ENCODE data around the gene CRABP2.
A peak's percentile ranks its signal among the peaks of the same experiment; 100 is the strongest.

The CRABP2 gene

DNA sequence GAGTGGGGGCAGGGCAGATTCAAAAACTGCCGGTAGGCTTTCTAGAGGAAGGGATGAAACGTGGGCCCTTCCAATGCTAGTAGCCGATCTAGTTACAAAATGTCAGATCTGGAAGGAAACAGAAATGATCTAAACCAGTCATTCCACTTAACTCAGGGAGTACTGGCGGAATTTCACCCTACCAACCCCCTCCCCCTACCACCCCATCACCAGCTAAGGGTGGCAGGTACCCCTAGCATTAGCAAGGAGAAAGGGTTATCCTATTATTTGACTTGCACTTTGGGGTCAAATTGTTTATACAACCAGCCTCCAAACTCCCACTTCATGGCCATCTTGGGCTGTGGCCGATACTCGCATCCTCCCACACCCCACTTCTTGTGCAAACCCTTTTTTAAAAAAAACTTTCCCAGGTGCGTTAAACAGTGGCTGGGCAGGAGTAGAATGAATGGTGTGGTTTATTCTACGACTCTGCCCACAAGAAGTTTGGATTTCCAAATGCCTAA is 36.1 kb upstream of the CRABP2 start:
- no peak for DNase-seq

DNA sequence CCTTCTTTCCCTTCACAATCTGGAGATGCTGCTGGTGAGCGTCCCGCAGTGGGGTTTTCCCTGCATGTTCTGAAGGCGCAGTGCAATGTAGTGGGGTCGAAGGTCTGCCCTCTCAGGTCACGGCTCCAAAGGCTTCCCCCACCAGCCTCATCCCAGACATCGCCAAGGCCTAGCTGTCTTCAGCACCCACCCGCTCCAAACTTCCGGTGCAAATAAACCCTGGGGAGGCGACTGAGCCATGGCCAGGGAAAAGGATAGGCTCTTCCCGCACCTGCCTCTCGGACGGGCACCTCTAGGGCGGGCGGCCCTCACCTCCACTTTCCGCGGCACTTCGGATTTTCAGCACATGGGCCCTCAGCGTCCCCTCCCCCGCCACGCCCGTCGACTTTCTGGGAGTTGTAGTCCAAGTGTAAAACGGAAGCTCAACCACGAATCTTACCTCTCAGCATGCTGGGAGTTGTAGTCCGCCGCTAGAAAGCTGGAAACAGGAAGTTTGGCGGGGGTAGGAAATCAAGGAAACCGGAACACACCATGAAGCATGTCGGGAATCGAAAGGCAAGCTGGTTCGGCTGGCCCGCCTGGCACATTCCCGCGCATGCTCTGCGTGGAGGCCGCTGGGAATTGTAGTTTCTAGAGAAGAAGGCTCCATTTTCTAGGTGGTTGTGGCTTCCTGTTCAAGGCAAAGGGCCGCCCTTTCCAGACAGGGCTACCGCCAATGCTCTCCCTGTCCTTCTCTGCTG is 35.5 kb upstream of the CRABP2 start, which contains the start of gene MRPL24:
TSS of gene MRPL24 (minus strand) at position 348 of the 740 bp plus-strand sequence. CDS start 2,384 bp downstream, outside the sequence.
- DNase-seq = peak; percentile 100

DNA sequence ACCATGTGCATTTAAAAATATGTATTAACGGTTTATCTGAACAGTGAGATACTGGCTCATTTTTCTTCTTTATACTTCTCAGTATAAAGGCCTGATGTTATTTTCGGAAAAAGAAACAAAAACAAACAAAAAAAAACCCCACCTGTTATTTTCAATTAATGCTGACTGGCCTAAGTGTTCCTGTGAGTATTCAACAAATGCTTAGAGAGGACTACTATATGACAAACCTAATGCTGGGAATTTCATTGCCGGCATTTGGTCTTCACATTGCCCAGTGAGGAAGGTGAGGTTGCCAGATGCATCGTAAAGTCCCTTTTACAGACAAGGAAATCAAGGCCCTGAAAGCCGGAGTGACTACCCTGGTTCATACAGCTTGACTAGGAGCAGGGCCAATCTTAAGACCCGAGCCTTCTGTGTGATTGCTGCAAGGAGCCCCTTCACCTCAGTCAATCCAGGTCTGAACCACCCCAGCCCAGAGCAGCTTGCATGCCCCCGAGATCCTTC is 34.9 kb upstream of the CRABP2 start:
- DNase-seq = no peak

- DNase-seq = no peak
Observed at GRCh38 chr1:156738916-156739315, 33.5 kb upstream of the CRABP2 start.

- DNase-seq = no peak
Observed at GRCh38 chr1:156738407-156738806, 33.0 kb upstream of the CRABP2 start.

- no peak for DNase-seq
Observed at GRCh38 chr1:156733989-156734584, 28.7 kb upstream of the CRABP2 start.

DNA sequence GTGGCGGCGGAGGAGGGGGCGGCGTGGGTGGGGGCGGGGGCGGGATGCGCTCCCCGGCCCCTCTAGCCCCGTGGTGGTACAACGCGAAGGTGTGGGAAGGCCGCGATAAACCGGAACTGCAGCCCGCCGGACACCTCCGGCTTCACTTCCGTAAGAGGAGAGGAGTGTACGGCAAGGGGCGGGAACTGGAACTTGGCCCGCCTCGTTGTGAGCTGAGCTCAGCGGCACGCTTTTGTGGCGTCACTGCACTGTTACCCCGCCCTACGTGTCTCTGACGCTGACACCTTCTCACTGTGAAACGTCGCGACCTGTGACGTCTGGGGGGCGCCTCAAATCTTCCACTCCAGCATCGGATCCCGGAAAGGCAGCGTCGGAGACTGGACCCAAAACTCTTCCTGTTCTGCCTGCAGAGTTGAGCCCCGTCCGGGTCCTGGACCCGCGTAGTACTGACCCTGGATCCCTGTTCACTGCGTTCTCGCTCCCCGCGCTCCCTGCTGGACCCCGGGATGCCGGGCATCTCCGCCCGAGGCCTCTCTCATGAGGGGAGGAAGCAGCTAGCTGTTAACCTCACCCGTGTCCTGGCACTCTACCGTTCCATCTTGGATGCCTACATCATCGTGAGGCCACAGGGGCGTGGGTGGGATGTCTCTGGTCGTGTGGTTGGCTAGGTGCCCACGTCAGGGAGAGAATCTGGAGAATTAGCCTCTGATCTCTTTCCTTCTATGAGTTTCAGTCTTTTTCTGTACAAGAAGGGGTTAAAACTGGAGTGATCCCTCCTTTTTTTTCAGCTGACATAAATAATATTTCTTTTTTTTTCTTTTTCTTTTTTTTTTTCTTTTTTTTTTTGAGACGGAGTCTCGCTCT is 23.4 kb upstream of the CRABP2 start, which contains the start of gene ISG20L2:
TSS of gene ISG20L2 (minus strand) at position 168 of the 864 bp plus-strand sequence. CDS start 1,114 bp downstream, outside the sequence.
- DNase-seq = peak; percentile 91

- peak; percentile 71 for DNase-seq
Observed at GRCh38 chr1:156727926-156728598, 22.7 kb upstream of the CRABP2 start, which contains the start of gene METTL25B. Gene METTL25B, plus strand, starts transcription at chr1:156728469. Its CDS starts 636 bp downstream, at chr1:156729105.

DNA sequence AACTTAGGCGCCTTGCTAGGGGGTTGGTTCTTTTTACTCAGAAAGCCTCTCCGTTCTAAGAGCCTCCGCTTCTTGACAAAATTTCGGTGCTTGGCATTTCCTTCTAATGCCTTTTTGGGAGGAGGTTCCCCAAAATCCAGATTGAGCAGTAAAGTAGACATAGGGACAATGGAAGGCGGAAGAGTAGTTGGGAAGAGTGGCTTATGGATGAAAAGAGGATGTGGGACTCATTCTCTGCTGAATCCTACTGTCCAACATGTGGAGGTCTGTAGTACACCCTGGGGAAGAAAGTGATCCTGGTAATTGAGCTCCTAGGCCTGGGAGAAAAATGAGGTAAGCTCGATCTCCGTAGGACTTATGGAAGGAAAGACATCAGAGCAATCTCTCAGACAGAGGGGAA is 22.1 kb upstream of the CRABP2 start:
- DNase-seq = no peak

DNA sequence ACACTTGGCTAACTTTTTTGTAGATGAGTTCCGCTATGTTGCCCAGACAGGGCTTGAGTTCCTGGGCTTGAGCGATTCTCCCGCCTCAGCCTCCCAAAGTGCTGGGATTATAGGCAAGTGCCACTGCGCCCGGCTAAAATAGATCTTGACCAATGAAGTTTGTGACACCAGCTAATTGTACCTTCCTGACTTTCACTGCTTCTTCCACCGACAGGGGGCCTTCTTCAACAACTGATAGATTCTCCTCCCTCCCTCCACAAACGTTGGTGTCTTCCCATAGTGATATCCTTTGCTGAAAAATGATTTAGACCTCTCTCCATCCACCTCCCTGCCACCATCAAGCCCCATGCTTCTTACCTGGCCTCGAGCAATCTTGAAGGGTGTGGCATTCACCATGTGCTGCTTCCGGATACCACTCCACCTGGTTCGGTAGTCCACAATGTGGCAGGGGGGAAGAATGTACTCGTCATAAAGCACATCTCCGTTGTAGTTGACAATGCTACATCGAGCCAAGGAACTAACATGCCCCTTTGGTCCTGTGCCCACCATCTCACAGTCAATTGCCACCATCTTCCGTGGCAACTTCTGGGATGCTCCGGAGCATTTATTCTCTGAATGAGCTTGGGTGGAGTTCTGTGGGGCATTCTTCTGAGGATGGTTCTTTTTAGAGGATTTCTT is 21.3 kb upstream of the CRABP2 start:
- DNase-seq = no peak

DNA sequence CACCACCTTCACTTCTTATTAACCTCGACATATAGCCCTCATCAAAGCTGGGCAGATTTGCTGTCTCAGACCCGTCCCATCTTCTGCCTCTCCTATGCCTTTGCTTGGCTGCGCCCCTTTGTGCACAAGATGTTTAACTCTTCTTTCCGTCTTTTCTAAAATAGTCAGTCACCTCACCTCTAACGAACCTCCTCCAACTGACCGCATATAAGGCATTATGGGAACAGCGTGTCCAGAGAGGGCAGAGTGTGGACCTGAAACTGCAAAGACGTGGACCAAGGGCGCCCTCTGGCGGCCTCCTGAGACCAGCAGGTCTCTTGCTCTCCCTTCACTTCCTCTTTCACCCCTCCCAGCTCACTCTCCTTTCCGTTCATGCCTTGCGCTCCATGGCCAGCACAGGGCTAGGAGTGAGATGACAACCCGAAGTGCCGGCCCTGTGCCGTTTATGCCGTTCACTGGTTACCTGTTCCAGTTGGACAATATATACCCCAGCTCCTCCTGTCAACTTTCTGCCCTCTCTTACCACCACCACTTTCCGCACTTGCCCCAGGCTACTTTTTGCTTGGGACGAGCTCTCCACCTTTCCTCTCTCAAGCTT is 20.4 kb upstream of the CRABP2 start:
- DNase-seq = peak; percentile 59

DNA sequence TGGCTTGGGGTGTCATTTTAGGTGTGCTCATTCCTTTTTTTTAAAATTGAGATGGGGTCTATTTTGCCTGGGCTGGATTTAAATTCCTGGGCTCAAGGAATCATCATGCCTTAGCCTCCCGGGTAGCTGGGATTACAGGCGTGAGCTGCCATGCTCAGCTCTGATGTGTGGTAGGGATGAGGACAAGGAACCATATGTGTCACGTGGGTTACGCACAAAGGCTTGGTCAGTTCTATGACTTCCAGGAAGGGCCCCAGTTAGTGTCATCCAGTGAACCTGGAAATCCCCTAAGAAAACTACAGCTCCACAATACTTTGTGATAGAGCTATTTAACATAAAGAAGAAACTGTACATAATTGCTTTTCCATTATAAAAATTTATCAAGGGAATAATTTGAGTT is 16.2 kb upstream of the CRABP2 start:
- DNase-seq = no peak

GRCh38 chr1:156721131-156721530 is 15.7 kb upstream of the CRABP2 start:
- DNase-seq = no peak

DNA sequence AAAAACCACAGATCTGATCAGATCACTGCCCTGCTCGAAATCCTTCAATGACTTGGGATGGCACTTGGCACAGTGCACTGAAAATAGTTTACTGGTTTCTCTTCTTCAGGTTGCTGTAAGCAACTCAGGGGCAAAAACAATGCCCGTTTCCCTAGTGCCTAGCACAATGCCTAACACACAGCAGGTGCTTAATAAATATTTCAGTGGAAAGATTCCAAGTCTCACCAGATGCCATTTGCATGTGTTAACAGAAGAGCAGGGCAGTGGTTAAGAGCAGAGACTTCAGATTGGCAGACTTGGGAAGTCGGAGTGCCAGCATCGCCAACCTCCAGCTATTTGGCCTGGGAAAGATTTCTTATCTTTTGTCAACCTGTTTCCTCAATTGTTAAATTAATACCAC is 12.0 kb upstream of the CRABP2 start:
- no peak for DNase-seq

DNA sequence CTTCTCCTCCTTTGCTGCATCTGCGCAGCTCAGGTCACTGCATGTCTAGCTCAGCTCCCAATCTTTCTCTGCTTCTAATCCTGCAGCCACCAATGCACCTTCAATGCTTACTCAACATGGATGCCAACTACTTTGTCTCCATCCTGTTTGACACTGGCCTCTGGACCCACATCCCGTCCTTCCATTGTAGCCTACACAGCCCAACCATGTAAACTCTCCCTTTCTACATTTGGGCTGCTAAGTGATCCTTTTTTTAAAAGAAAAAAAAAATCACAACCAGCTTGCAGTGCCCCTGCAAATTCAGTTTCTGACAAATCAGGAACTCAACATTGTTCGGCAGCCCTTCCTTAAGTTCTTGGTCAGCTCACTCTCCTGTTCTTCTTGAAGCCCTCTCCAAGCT is 9.4 kb upstream of the CRABP2 start:
- no peak for DNase-seq

- DNase-seq = no peak
Observed at GRCh38 chr1:156712626-156713025, 7.2 kb upstream of the CRABP2 start.

DNA sequence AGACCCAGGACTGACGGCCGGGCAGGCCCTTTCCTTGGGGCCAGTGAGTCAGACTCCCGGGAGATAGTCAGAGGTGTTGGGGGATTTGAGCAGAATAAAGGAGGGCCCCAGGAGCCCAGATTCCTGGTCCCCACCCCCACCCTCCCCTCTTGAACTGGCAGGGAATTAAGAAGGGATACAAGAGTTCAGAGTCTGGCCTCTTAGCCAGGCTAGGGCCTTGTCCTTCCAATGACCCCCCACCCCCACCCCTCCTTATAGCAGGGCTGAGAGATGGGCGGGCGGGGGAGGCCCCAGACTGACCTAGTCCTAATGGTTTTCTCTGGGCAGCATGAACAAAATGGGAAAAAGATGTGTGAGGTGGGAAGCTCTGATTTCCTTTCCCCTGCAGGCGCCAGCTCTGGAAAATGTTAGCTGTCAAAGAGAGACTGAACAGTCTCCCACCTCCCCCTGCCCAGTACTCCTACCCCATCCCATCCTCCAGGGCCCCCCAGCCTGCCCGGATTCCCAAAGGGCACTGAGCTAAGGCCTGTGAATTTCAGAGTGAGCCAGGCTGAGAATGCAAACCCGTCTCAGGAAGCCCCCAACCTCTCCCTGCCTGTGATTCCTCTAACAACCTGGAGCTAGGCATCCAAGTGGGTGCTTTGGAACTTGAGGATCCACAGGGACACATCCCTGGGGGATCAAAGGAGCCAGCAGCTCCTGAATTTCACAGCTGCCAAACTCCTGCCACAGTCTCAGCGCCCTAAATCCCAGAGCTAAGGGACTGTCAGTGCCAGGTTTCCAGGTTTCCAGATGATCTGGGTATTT is 5.8 kb upstream of the CRABP2 start:
- no peak for DNase-seq

DNA sequence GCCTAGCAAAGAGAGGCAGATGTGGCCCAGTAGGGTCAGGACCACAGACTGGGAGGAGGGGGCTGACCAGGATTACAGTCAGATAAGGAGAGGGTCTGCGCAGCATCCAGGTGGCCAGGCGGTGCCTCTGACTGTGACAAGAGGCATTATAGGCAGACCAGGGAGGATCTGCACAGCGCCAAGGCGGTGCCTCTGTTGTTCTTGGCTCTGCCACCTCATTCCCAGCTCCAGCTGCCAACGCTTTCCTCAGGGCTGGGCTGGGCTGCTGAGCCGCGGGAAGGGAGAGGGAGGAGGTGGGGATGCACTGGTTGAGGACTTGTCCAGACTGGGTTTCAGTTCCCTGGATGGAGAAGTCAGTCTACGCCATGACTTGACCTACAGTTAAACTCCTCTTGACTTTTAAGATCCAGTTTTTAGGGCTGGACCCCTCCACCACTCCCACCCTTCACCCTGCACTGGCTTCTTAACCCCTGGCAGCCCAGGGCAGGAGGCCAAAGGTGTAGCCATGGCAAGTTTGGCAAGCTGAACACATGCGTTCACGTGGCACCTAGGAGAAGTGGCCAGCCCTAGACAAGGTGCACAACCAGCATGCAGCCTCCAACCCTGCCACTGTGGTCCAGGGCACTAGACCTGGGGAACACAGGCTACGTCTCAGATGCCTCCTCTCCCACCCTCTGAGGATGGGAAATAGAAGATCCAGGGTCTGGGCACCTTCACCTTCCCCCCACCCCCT is 4.5 kb upstream of the CRABP2 start:
- no peak for DNase-seq

GRCh38 chr1:156709031-156709430 is 3.6 kb upstream of the CRABP2 start:
- no peak for DNase-seq

DNA sequence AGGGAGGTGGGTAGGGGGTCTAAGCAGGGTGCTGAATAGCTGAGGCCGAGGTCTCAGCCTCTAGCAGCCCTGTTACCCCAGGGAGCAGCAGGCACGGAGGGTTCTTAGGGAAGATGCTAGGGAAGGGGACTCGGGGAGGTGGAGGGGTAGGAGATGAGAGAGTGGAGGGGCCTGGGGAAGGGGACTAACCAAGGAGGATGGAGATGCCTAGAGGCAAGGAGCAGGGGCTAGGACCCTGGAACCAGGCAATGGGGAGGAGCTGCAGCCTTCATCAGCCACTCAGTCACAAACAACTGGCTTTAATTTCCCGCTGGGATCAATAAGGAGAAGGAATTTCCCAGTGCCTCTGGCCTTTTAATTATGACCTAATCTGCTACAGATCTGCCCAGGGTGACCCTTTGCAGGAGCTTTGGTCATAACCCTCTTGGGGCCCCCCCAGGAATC is 2.9 kb upstream of the CRABP2 start:
- DNase-seq = no peak

All from DMS79 (cell line).